Skeletal muscle satellite cell (primary cell): ENCODE measurements around the gene GNA14.

ENCODE experiments used
- H3K27me3 ChIP-seq: 2 replicates; pipeline ENCODE4 v1.7.0; 2013; ENCODE audit warnings: low read length; ENCODE audit not compliant: control insufficient read depth, insufficient read depth
- H3K36me3 ChIP-seq: 2 replicates; pipeline ENCODE4 v1.7.0; 2013; ENCODE audit warnings: mild to moderate bottlenecking, control low read depth, low read length; ENCODE audit not compliant: insufficient read depth
- H3K4me1 ChIP-seq: 2 replicates; pipeline ENCODE4 v1.7.0; 2013; ENCODE audit warnings: low read length; ENCODE audit not compliant: control insufficient read depth, insufficient read depth
- H3K4me2 ChIP-seq: 2 replicates; pipeline ENCODE4 v1.7.0; 2013; ENCODE audit warnings: mild to moderate bottlenecking, low read length
- H3K4me3 ChIP-seq: 2 replicates; pipeline ENCODE4 v1.7.0; 2013; ENCODE audit warnings: low read length
- H3K9ac ChIP-seq: 2 replicates; pipeline ENCODE4 v1.7.0; 2013; ENCODE audit warnings: mild to moderate bottlenecking, low read depth, low read length, moderate library complexity
- H3K9me3 ChIP-seq: replicated peaks from 2 replicates; pipeline ENCODE4 v1.7.0; 2013; ENCODE audit warnings: mild to moderate bottlenecking, control low read depth, low read length

GNA14 gene

GRCh38 chr9:77531400-77531799 lies 116.7 kb downstream of the GNA14 start:
- no peaks in the 10 kb centered on the region for H3K36me3 ChIP-seq
- H3K4me3 ChIP-seq: no peak overlapping the region
- no peak overlapping the region for H3K9ac ChIP-seq
- peaks cover 7% of the 10 kb centered on the region for H3K27me3 ChIP-seq
- no peak overlapping the region for H3K4me2 ChIP-seq
- no peaks in the 10 kb centered on the region for H3K9me3 ChIP-seq
- no peaks in the 10 kb centered on the region for H3K4me1 ChIP-seq

DNA sequence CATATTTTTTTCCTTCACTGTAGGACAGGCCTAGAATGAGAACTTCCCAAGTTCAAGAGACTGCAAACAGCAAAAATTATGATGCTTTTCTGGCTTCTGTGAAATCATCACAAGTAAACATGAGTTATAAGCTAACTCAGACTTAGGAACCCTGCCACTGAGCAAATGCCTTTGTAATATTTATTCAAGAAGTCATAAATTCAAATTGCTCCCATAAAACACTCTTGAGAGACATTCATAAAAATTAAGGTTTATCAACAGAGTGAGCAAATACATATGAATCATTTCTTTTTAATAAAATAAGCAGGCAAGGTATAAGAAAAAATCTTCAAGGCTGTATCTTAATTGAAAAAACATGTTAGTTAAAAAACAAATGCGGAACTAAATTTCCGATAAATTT lies 124.2 kb downstream of the GNA14 start:
- Histone ChIP-seq H3K36me3 (no peaks in the 10 kb centered on the region), H3K9me3 (no peaks in the 10 kb centered on the region), H3K4me2 (no peak overlapping the region), H3K4me3 (no peak overlapping the region), H3K4me1 (peaks cover 3% of the 10 kb centered on the region), H3K27me3 (no peaks in the 10 kb centered on the region), H3K9ac (no peak overlapping the region)

- Histone ChIP-seq H3K4me1 (peaks cover 3% of the 10 kb centered on the region), H3K9me3 (no peaks in the 10 kb centered on the region), H3K9ac (no peak overlapping the region), H3K4me3 (no peak overlapping the region), H3K36me3 (no peaks in the 10 kb centered on the region), H3K27me3 (peaks cover 3% of the 10 kb centered on the region), H3K4me2 (no peak overlapping the region)
Measured at GRCh38 chr9:77521091-77521490, 127.0 kb downstream of the GNA14 start.

DNA sequence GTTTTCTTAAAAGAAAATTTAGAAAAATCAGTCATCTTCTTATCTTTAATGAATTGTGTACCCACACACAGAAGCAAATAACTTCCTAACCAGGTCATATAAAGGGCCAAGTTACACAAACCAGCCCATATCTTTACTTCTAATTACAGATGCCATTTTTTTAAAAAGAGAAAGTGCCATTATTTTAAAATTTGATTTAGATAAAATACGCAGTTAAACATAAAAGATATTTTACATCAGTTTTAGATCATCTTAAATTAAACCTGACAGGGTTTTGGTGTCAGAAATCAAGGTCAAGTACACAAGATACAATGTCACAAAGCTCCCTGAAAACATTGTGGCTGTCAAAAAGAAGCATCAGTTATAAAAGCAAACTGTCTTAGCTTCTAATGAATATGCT lies 129.4 kb downstream of the GNA14 start:
- H3K36me3 ChIP-seq: no peaks in the 10 kb centered on the region
- H3K9ac ChIP-seq: no peak overlapping the region
- no peaks in the 10 kb centered on the region for H3K9me3 ChIP-seq
- peaks cover 11% of the 10 kb centered on the region for H3K4me1 ChIP-seq
- no peak overlapping the region for H3K4me2 ChIP-seq
- peaks cover 3% of the 10 kb centered on the region for H3K27me3 ChIP-seq
- no peak overlapping the region for H3K4me3 ChIP-seq

- H3K4me1 ChIP-seq: peaks cover 19% of the 10 kb centered on the region
- H3K36me3 ChIP-seq: no peaks in the 10 kb centered on the region
- no peak overlapping the region for H3K4me3 ChIP-seq
- no peak overlapping the region for H3K9ac ChIP-seq
- peaks cover 3% of the 10 kb centered on the region for H3K27me3 ChIP-seq
- no peaks in the 10 kb centered on the region for H3K9me3 ChIP-seq
- no peak overlapping the region for H3K4me2 ChIP-seq
Measured at GRCh38 chr9:77516781-77517180, 131.3 kb downstream of the GNA14 start.

DNA sequence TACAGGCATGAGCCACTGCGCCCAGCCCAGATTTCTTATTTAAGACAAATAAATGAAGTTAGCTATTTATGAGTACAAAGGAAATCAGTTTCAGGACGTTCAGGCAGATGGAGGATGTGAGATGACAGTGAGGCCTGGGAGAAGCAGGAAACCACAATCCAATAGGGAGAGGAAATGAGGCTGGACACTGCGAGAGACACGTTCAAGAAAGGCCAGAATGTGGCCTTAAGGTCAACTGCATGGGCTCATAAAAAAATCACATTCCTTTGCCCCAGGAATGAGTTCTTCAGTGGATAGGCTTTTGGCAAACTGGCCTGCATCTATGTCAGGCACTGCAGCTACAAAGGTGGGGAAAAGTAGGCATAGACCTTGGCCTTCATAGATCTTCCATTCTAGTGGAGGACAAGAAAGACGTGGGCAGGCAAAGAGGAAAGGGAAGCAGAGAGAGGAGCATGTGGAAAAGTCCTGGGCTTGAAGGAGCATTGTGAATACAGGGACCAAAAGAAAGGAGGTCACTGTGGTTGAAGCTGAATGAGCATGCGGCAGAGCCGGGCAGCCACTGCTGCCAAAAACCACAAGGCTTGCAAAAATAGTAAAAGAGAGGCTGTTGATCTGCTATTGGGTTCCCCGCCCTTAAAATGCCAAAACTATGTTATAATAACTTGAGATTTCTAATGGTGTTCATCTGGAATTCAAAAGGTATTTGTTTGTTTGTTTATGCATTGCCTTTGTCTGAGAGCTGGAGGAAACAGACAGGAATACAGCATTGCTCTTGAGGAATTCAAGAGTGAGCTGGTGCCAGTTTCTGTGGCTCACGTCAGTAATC lies 133.0 kb downstream of the GNA14 start:
- Histone ChIP-seq H3K4me1 (peaks cover 19% of the 10 kb centered on the region), H3K9me3 (no peaks in the 10 kb centered on the region), H3K36me3 (no peaks in the 10 kb centered on the region), H3K4me3 (no peak overlapping the region), H3K4me2 (peak overlapping the region; percentile 11), H3K9ac (no peak overlapping the region), H3K27me3 (peaks cover 3% of the 10 kb centered on the region)

- no peaks in the 10 kb centered on the region for H3K36me3 ChIP-seq
- no peak overlapping the region for H3K4me2 ChIP-seq
- H3K9ac ChIP-seq: no peak overlapping the region
- H3K27me3 ChIP-seq: peaks cover 3% of the 10 kb centered on the region
- H3K4me1 ChIP-seq: peaks cover 19% of the 10 kb centered on the region
- no peak overlapping the region for H3K4me3 ChIP-seq
- H3K9me3 ChIP-seq: no peaks in the 10 kb centered on the region
Measured at GRCh38 chr9:77513457-77513856, 134.7 kb downstream of the GNA14 start.

- Histone ChIP-seq H3K9me3 (no peaks in the 10 kb centered on the region), H3K4me2 (no peak overlapping the region), H3K4me1 (peaks cover 19% of the 10 kb centered on the region), H3K4me3 (no peak overlapping the region), H3K36me3 (no peaks in the 10 kb centered on the region), H3K27me3 (no peaks in the 10 kb centered on the region), H3K9ac (no peak overlapping the region)
Measured at GRCh38 chr9:77512876-77513275, 135.2 kb downstream of the GNA14 start.

DNA sequence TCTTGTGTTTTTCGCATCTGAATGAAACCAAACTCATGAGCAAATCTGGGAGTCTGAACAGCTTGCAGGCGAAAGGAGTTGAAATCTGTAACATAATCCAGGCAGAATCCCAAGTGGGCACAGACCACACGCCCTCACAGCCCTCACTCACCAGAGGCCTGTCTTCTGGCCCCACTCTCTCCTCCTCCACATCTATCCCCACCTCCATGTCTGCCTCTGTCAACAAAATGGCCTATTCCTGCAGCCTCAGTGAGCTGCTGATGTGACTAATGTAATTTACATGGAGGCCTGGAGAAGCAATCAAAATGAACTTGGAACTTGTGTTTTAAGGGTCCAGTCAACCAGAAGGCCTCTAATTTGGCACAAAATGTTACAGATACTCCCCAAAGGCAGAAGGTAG lies 136.6 kb downstream of the GNA14 start:
- no peak overlapping the region for H3K9ac ChIP-seq

DNA sequence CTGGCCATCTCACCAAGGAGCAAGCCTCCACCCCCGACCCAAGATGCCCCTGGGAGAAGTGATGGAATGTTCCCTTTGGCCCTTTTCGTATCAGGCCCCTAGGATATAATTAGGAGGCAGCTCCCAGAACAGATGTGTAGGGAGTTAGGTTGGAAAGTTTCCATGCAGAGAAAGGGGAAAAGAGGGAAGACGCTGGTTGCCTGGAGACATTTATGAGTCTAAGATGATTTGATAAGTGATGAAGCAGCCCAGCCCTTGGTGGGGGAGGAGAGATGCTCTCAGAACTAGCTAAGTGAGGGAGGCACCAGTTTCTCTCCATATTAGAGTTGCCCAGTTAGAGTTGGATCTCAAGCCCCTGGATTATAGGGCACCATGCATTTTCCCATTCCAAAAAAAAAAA lies 137.5 kb downstream of the GNA14 start:
- Histone ChIP-seq H3K9ac (no peak overlapping the region), H3K9me3 (no peaks in the 10 kb centered on the region), H3K4me1 (peaks cover 27% of the 10 kb centered on the region), H3K4me2 (no peak overlapping the region), H3K4me3 (no peak overlapping the region), H3K36me3 (no peaks in the 10 kb centered on the region), H3K27me3 (no peaks in the 10 kb centered on the region)

More for the DNA sequence above, 136.6 kb downstream of the GNA14 start:
- Histone ChIP-seq H3K36me3 (no peaks in the 10 kb centered on the region), H3K27me3 (no peaks in the 10 kb centered on the region), H3K4me3 (no peak overlapping the region), H3K4me2 (no peak overlapping the region), H3K9me3 (no peaks in the 10 kb centered on the region), H3K4me1 (peaks cover 27% of the 10 kb centered on the region)

DNA sequence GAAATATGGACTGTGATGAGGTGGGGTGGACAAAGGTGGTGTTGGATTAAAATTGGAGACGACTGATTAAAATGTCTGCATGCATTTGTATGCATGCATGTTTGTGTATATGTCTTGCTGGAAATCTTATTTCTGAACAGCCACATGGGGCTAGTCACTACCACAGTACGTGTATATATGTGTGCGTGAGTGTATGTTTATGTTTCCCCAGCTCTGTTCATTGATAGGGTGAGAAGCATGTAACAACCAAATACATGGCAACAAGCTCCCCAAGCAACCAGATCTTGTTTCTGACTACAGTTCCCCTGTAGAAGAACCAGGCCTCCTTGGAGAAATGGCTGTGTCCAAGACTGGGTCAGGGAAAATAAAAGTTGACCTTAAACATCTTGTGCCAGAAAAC lies 139.7 kb downstream of the GNA14 start:
- Histone ChIP-seq H3K4me3 (no peak overlapping the region), H3K9ac (no peak overlapping the region), H3K9me3 (no peaks in the 10 kb centered on the region), H3K27me3 (no peaks in the 10 kb centered on the region), H3K4me2 (no peak overlapping the region), H3K4me1 (peaks cover 17% of the 10 kb centered on the region), H3K36me3 (no peaks in the 10 kb centered on the region)
